Stomach (tissue), 9 donors: ENCODE measurements around the gene EXOC2. TPM values are rescaled to one million over a fixed set of nuclear protein-coding genes. Genes with fewer than 3 reads are reported as not detected.

Source experiments
- DNase-seq, 2 donors: peaks; one replicate each; pipeline versions ENCODE4 v3.0.0 to v3.0.0-alpha.2; 2013 to 2019
- H3K27ac ChIP-seq, 5 donors: fragments of 200-600 bp in 4 of 5; sonication (generic) in 4 of 5; one replicate each; pipeline ENCODE4 v1.5.1; 2013 to 2019; ENCODE audit warnings: mild to moderate bottlenecking in 1 of 5, moderate library complexity in 1 of 5
- H3K27me3 ChIP-seq, 3 donors: fragments of 200-600 bp; sonication (generic); one replicate each; pipeline ENCODE4 v1.5.1; 2017 to 2019; ENCODE audit warnings: mixed run types in 1 of 3
- H3K36me3 ChIP-seq, 4 donors: fragments of 200-600 bp; sonication (generic); 1 replicate in 3 of 4; 2 replicates in 1 of 4; pipeline ENCODE4 v1.5.1; 2016 to 2019
- H3K4me1 ChIP-seq, 4 donors: fragments of 200-600 bp; sonication (generic); one replicate each; pipeline ENCODE4 v1.5.1; 2016 to 2019
- H3K4me3 ChIP-seq, 4 donors: fragments of 200-600 bp; sonication (generic) in 3 of 4; one replicate each; pipeline ENCODE4 v1.5.1; 2016 to 2019; ENCODE audit warnings: mild to moderate bottlenecking in 1 of 4
- H3K9me3 ChIP-seq, 4 donors: fragments of 200-600 bp; sonication (generic); one replicate each; pipeline ENCODE4 v1.5.1; 2016 to 2019
- EP300 ChIP-seq: sonication (generic); formaldehyde crosslinking; IDR thresholded peaks from one replicate; pipeline ENCODE4 v1.6.1; 2017; ENCODE audit warnings: antibody characterized with exemption
- POLR2A ChIP-seq, 4 donors: fragments of 450-650 bp; IDR thresholded peaks; one replicate each; pipeline ENCODE4 v1.6.1; 2016; ENCODE audit warnings: antibody characterized with exemption in 4 of 4, control low read depth in 2 of 4, mild to moderate bottlenecking in 1 of 4, moderate library complexity in 1 of 4
- POLR2AphosphoS5 ChIP-seq, 3 donors: sonication (generic); formaldehyde crosslinking; IDR thresholded peaks; one replicate each; pipeline ENCODE4 v1.6.1; 2016; ENCODE audit warnings: antibody characterized with exemption in 3 of 3
- WGBS, 5 donors: extraction: QIAGEN DNeasy Blood & Tissue Kit in 3 of 5; methylation state at CpG; one replicate each; pipeline versions ENCODE4 v1.1.5 to v1.1.7; 2013 to 2018; 5-methylcytosine and 5-hydroxymethylcytosine counted together
- intact Hi-C: fragments of 100-400 bp; cut with DNase I; formaldehyde crosslinking; loops from one replicate; pipeline ENCODE4 v1.15.1; 2023; ENCODE audit warnings: low total_unique reads
- polyA plus RNA-seq, 3 donors: library from polyadenylated mRNA; stranded (reverse); fragments of 200-250 nt; gene quantifications; one replicate each; pipeline ENCODE4 v1.2.3, GENCODE V29; 2013
- total RNA-seq, 5 donors: library from RNA; depleted of rRNA; stranded (reverse); fragments of >200 nt; gene quantifications; one replicate each; pipeline versions ENCODE4 v1.1.0 to v1.2.3, GENCODE V29; 2014 to 2016
- TF ChIP-seq, protein P1 (sequence below), 7 experiments: fragments of 450-650 bp in 4 of 7; fragments of 200-600 bp in 3 of 7; sonication (generic) in 3 of 7; IDR thresholded peaks; one replicate each; pipeline ENCODE4 v1.5.1; 2016 to 2019; ENCODE audit warnings: antibody characterized with exemption in 7 of 7, control low read depth in 2 of 7, mild to moderate bottlenecking in 1 of 7
- donor health status: healthy with polysubstance abuse.
- donor health status: Bipolar disorder and iron deficiency.
- donor health status: healthy.

EXOC2 gene
- total and polyA plus RNA-seq, 8 donors, result 5.3 to 39.7 (median 13.8) TPM

DNA sequence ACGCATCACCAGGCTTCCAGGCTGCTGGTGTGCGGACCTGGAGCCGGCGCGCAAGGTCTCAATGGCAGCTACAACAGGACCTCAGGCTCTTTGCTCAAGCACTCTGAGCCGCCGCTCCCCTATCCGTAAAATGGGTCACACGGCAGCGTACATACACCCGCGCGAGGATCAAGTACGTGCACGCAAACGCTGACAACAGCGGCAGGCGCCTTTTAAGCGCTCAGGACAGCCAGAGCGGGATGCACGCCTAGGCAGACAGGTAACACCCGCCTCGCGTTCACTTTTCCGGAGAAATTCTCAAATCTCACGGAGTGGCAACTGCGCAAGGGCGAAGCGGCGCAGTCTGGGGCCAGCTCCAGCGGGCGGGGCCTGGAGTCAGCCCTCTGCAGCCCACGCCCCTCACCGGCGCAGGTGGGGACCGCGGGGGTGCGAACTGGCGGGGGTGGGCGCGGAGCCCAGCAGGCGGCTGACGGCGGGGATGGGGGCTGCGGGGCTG, 535 bp downstream of the EXOC2 start:
- H3K4me3 ChIP-seq, result peak overlapping the region; percentile 96 to 99 (median 98)
- peaks cover 0 to 49% (median 26%) of the 10 kb centered on the region in 4 donors for H3K4me1 ChIP-seq
- H3K9me3 ChIP-seq, result no peaks in the 10 kb centered on the region
- peak; percentile 46 to 77 for DNase-seq
- H3K27ac ChIP-seq, result peak overlapping the region; percentile 87 to 92 (median 91)
- H3K27me3 ChIP-seq, result no peaks in the 10 kb centered on the region
- H3K36me3 ChIP-seq, result peaks cover 0 to 16% (median 5%) of the 10 kb centered on the region in 4 donors
- TF ChIP-seq, protein P1, sequence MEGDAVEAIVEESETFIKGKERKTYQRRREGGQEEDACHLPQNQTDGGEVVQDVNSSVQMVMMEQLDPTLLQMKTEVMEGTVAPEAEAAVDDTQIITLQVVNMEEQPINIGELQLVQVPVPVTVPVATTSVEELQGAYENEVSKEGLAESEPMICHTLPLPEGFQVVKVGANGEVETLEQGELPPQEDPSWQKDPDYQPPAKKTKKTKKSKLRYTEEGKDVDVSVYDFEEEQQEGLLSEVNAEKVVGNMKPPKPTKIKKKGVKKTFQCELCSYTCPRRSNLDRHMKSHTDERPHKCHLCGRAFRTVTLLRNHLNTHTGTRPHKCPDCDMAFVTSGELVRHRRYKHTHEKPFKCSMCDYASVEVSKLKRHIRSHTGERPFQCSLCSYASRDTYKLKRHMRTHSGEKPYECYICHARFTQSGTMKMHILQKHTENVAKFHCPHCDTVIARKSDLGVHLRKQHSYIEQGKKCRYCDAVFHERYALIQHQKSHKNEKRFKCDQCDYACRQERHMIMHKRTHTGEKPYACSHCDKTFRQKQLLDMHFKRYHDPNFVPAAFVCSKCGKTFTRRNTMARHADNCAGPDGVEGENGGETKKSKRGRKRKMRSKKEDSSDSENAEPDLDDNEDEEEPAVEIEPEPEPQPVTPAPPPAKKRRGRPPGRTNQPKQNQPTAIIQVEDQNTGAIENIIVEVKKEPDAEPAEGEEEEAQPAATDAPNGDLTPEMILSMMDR (IDR thresholded peaks at IDR 0.05), result no peak
- no peak for TF ChIP-seq EP300
- TF ChIP-seq POLR2A (IDR thresholded peaks at IDR 0.05), result no peak
- no peak for TF ChIP-seq POLR2AphosphoS5 (IDR thresholded peaks at IDR 0.05)
- 0% methylated on average over 21 to 44 of the region's 45 CpGs for WGBS, 5 donors
- intact Hi-C loops, result no loop called here

DNA sequence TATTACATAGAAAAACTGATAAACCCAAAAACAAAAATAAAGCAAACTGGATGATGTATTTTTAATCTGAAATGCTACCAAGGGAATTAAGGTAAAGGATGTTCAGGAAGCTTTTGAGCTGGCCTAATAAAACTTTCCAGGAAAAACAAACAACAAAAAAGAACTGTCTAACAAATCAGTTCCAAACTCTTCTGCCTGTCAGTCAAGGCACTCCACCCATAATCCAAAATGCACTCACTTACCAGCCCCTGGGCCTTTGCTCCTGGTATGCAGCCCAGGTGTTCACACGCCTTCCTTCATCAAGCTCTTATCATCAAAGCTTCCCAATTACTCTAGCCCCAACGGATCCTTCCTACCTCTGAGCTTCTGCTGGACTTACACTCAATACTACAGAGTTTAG, 3.7 kb downstream of the EXOC2 start:
- Histone ChIP-seq H3K4me1 (peaks cover 0 to 63% (median 35%) of the 10 kb centered on the region in 4 donors), H3K4me3 (no peak overlapping the region), H3K36me3 (peaks cover 0 to 16% (median 5%) of the 10 kb centered on the region in 4 donors), H3K27ac (no peak overlapping the region), H3K27me3 (no peaks in the 10 kb centered on the region), H3K9me3 (no peaks in the 10 kb centered on the region)
- TF ChIP-seq EP300 (no peak), POLR2AphosphoS5 (IDR thresholded peaks at IDR 0.05) (no peak), POLR2A (IDR thresholded peaks at IDR 0.05) (no peak)
- TF ChIP-seq, protein P1 (IDR thresholded peaks at IDR 0.05), result no peak
- intact Hi-C loops, result no loop called here
- 33 to 45% (median 37%) methylated on average over 2 of the region's 2 CpGs for WGBS, 5 donors
- no peak for DNase-seq

GRCh38 chr6:686497-686896, 6.4 kb downstream of the EXOC2 start:
- intact Hi-C loops, result no loop called here
- no peak for DNase-seq
- no peak for TF ChIP-seq POLR2AphosphoS5 (IDR thresholded peaks at IDR 0.05)
- TF ChIP-seq POLR2A (IDR thresholded peaks at IDR 0.05), result no peak
- TF ChIP-seq, protein P1 (IDR thresholded peaks at IDR 0.05), result no peak
- TF ChIP-seq EP300, result no peak
- 77 to 89% (median 88%) methylated on average over 3 of the region's 3 CpGs for WGBS, 5 donors
- Histone ChIP-seq H3K27me3 (no peaks in the 10 kb centered on the region), H3K4me1 (peaks cover 0 to 59% (median 32%) of the 10 kb centered on the region in 4 donors), H3K27ac (no peak overlapping the region), H3K9me3 (no peaks in the 10 kb centered on the region), H3K36me3 (peaks cover 0 to 16% (median 5%) of the 10 kb centered on the region in 4 donors), H3K4me3 (no peak overlapping the region)

DNA sequence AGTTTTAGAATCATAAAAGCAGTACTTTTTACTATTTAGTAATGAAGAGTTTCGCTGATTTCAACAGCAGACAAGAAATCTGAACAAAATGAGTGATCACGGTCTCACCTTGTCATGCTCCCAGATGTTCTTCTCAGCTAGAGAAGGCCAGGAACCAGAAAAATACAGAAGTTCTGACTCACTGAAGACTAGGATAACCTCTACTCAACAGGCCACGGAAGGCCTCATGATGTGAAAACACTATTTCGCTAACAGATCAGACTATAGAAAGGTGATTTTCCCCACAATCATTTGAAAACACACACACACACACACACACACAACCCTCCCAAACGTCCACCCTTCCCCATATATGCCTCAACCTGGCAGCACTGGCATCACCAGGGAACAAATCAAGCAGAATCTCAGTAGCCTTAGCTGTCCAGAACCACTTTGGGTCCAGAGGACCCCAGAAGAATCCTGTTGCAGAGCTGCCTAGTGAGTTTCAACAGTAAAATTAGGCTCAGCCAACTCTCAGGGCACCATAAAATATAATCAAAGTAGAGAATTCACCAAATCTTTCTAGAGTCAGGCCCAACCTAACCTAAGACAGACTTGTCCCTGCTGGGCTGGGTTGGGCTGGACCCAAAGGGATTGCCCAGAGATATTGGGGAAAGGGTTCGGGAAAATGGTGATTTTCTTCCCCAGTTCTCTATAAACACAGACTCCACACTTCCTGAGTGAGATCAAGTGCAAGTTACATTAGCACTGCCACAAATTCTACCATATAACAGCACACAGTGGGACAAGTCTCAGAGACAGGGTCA, 7.9 kb downstream of the EXOC2 start:
- H3K27ac ChIP-seq, result peak overlapping the region in 3 of 5 donors; percentile 24 to 78 (median 72)
- no peak overlapping the region for H3K4me3 ChIP-seq
- H3K36me3 ChIP-seq, result peaks cover 0 to 13% (median 5%) of the 10 kb centered on the region in 4 donors
- WGBS, 5 donors, result 66 to 77% (median 75%) methylated on average over 6 of the region's 6 CpGs
- no peak for DNase-seq
- peaks cover 0 to 57% (median 24%) of the 10 kb centered on the region in 4 donors for H3K4me1 ChIP-seq
- no peak for TF ChIP-seq EP300
- no peak for TF ChIP-seq POLR2A (IDR thresholded peaks at IDR 0.05)
- no peak for TF ChIP-seq POLR2AphosphoS5 (IDR thresholded peaks at IDR 0.05)
- TF ChIP-seq, protein P1 (IDR thresholded peaks at IDR 0.05), result no peak
- no peaks in the 10 kb centered on the region for H3K27me3 ChIP-seq
- intact Hi-C loops, result no loop called here
- H3K9me3 ChIP-seq, result no peaks in the 10 kb centered on the region
